Measurements from ENCODE around the gene SPRR4. TPM values are rescaled to one million over a fixed set of nuclear protein-coding genes. Genes with fewer than 3 reads are reported as not detected.

Gene SPRR4
- total RNA-seq, 6 experiments from 2014 or later = not detected

DNA sequence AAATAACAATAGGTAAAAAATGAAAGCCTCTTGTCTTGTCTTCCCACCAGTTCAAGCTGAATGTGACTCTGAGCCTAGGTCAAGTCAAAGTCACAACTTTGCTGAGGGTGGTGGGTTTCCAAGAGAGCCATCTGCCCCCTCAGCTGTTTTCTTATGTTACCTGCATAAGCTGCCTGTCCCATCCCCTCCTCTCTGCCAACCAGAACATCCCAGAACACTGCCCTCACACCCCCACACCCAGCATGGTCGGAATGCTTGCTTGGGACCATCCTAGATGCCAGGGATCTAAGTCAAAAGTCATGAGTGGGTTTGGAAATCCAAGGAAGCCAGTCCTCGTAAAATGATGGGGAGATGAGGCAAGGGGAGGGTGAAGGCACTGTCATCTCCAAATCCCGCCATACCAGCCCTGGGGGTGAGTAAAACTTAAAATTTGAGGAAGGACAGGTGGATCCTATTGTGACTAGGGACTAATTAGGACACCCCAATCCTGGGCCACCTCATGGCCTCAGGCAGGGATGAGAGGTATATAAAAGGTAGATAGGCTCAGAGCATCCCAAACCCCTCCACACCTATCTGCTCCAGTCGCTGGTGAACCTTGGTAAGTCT lies 23.7 kb upstream of the SPRR4 start, which contains the start of gene SPRR5:
Gene SPRR5, plus strand, starts transcription at position 556 of the 606 bp plus-strand sequence. CDS start 1,349 bp downstream, outside the sequence.
- DNase-seq = no peak
- Mint-ChIP-seq H3K4me3 (no peak within 1 kb of the TSS), H3K27me3 (ENCODE audit: insufficient read depth) (no peaks in the 10 kb centered on the region; the same call in none of the 2 replicates), H3K36me3 (ENCODE audit: low read depth) (no peaks in the 10 kb centered on the region), H3K27ac (no peak within 1 kb of the TSS), H3K9me3 (peaks cover 4% of the 10 kb centered on the region), H3K4me1 (ENCODE audit: low read depth) (no peaks in the 10 kb centered on the region)
- TF ChIP-seq, protein P1, sequence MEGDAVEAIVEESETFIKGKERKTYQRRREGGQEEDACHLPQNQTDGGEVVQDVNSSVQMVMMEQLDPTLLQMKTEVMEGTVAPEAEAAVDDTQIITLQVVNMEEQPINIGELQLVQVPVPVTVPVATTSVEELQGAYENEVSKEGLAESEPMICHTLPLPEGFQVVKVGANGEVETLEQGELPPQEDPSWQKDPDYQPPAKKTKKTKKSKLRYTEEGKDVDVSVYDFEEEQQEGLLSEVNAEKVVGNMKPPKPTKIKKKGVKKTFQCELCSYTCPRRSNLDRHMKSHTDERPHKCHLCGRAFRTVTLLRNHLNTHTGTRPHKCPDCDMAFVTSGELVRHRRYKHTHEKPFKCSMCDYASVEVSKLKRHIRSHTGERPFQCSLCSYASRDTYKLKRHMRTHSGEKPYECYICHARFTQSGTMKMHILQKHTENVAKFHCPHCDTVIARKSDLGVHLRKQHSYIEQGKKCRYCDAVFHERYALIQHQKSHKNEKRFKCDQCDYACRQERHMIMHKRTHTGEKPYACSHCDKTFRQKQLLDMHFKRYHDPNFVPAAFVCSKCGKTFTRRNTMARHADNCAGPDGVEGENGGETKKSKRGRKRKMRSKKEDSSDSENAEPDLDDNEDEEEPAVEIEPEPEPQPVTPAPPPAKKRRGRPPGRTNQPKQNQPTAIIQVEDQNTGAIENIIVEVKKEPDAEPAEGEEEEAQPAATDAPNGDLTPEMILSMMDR (IDR thresholded peaks at IDR 0.05) = no peak

DNA sequence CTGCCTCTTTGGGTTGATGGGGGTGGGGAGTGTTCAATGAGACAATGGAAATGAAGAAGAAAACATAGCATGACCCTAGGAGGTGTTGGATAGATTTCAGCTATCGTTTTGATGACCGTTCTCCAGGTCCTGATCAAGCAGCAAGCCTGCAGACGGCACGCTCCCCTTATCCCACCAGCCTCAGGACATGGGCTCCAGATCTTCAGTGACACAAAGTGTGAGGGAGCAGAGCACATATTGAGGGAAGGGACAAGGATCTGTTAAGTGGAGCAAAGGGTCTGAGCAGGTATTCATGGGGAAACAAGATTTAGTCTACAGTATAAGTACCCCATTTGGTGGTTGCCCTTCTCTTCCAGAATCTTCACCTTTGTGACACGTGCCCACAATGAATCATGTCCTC lies 18.7 kb upstream of the SPRR4 start:
- TF ChIP-seq, protein P1 (IDR thresholded peaks at IDR 0.05) = no peak
- Mint-ChIP-seq H3K27me3 (ENCODE audit: insufficient read depth) (peaks cover 5% of the 10 kb centered on the region), H3K4me3 (no peak overlapping the region), H3K27ac (no peak overlapping the region), H3K36me3 (ENCODE audit: low read depth) (no peaks in the 10 kb centered on the region), H3K9me3 (peaks cover 14% of the 10 kb centered on the region), H3K4me1 (ENCODE audit: low read depth) (peaks cover 4% of the 10 kb centered on the region; the same call in 1 of the 2 replicates)
- no peak for DNase-seq

DNA sequence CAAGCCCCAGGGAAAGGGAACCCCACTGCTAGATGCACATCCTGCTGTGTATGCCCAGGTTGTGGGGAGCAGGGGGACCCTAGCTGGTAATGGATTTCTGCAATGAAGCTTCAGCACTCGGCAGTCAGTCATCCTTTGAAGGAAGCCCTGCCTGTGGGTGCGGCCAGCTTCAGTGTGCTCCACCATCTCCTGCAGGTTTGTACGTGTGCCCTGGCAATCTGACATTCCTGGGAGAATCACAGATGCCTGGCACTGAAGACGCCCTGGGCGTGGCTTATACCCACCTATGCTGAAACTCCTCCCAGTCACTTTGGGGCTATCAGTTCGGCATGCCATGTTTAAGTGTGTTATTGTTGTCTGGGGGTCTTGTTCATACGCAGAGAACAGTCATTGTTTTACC lies 16.7 kb upstream of the SPRR4 start:
- TF ChIP-seq, protein P1 (IDR thresholded peaks at IDR 0.05) = no peak
- Mint-ChIP-seq H3K9me3 (peaks cover 10% of the 10 kb centered on the region), H3K27ac (no peak overlapping the region), H3K4me1 (ENCODE audit: low read depth) (peaks cover 4% of the 10 kb centered on the region; the same call in 1 of the 2 replicates), H3K4me3 (no peak overlapping the region), H3K36me3 (ENCODE audit: low read depth) (no peaks in the 10 kb centered on the region), H3K27me3 (ENCODE audit: insufficient read depth) (peaks cover 5% of the 10 kb centered on the region)
- DNase-seq = no peak

DNA sequence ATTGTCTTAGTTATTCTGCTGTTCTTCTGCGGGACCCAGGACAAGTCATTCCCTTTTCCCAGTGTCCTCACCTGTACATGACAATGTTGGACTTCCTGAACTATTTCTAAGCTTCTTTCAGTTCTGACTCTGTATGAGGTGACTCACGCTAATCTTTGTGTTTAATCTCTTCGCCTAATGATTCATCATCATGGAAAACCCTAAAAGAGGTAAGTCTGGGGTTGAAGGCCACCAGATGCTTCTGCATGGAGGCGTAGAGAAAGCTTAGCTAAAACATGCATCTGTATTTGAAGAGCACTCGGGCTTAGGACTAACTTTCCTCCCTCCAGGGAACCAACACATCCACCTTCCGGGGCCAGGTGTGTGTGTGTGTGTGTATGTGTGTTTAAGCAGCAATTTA lies 16.0 kb upstream of the SPRR4 start:
- peaks cover 10% of the 10 kb centered on the region for H3K9me3 Mint-ChIP-seq
- H3K36me3 Mint-ChIP-seq (ENCODE audit: low read depth) = no peaks in the 10 kb centered on the region
- H3K4me3 Mint-ChIP-seq = no peak overlapping the region
- H3K27ac Mint-ChIP-seq = no peak overlapping the region
- DNase-seq = no peak
- peaks cover 5% of the 10 kb centered on the region; the same call in 1 of the 2 replicates for H3K27me3 Mint-ChIP-seq (ENCODE audit: insufficient read depth)
- H3K4me1 Mint-ChIP-seq (ENCODE audit: low read depth) = peaks cover 4% of the 10 kb centered on the region; the same call in 1 of the 2 replicates
- TF ChIP-seq, protein P1 (IDR thresholded peaks at IDR 0.05) = no peak

DNA sequence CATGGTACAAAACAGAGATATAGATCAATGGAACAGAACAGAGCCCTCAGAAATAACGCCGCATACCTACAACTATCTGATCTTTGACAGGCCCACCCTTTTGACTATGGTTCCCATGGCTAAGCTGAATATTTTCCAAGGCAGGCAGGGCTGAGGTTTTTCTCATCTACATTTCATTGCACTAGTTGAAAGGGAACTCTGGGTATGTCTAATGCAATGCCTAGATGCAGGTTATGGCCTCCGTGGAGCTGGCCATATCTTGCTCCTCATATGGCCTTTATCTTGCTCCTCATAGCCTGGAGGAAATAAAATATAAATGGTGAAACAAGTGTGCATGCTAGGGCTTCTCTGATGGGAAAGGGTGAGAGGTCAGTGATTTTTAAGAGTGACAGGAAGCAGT lies 12.9 kb upstream of the SPRR4 start:
- TF ChIP-seq, protein P1 (IDR thresholded peaks at IDR 0.05) = no peak
- Mint-ChIP-seq H3K36me3 (ENCODE audit: low read depth) (no peaks in the 10 kb centered on the region), H3K9me3 (peaks cover 6% of the 10 kb centered on the region), H3K27ac (no peak overlapping the region), H3K4me1 (ENCODE audit: low read depth) (peaks cover 4% of the 10 kb centered on the region; the same call in 1 of the 2 replicates), H3K27me3 (ENCODE audit: insufficient read depth) (peaks cover 4% of the 10 kb centered on the region), H3K4me3 (no peak overlapping the region)
- DNase-seq = no peak
